H7 (cell line): ENCODE measurements around the gene STRBP. TPM values are rescaled to one million over a fixed set of nuclear protein-coding genes. Genes with fewer than 3 reads are reported as not detected.

ENCODE experiments used
- DNase-seq: peaks from one replicate; pipeline ENCODE4 v3.0.0; 2012
- H3K27me3 ChIP-seq: 2 replicates; pipeline ENCODE4 v1.6.0; 2011; ENCODE audit warnings: mild to moderate bottlenecking, low read length; ENCODE audit not compliant: control insufficient read depth, insufficient read depth
- H3K36me3 ChIP-seq: replicated peaks from 2 replicates; pipeline ENCODE4 v1.5.1; 2011; ENCODE audit warnings: low read length; ENCODE audit not compliant: control insufficient read depth, insufficient read depth
- H3K4me3 ChIP-seq: 2 replicates; pipeline ENCODE4 v1.5.1; 2011; ENCODE audit warnings: low read depth, mild to moderate bottlenecking, control low read depth, low read length, moderate library complexity; ENCODE audit not compliant: insufficient read depth
- total RNA-seq: library from RNA; depleted of rRNA; stranded (reverse); fragments of >200 nt; shearing (Covaris generic); gene quantifications from 2 replicates; pipeline ENCODE4 v1.2.3, GENCODE V29; 2014

The STRBP gene
- total RNA-seq, 1 experiment from 2014 or later, result 35.0 TPM

DNA sequence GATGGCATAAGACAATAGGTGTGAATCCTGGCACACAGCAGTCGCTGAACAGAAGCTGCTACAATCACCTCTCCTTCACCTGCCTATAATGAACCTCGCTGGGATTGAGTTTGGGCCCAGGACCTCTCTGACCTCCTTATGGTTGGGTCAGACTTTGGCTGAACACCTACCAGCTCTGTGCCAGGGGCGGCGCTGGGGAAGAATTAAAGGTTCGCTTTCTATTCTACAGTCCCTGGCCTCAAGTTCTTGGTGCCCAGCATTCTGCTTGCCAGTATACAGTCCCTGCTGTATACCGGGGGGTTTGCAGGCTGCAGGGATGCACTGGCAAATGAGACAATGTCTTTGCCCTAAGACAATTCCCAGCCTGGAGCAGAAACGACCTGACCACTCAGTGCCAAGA is 895 bp upstream of the STRBP start:
- H3K4me3 ChIP-seq, result peak overlapping the region; percentile 53
- no peak for DNase-seq
- no peaks in the 10 kb centered on the region for H3K36me3 ChIP-seq
- peaks cover 2% of the 10 kb centered on the region; the same call in 1 of the 2 replicates for H3K27me3 ChIP-seq

DNA sequence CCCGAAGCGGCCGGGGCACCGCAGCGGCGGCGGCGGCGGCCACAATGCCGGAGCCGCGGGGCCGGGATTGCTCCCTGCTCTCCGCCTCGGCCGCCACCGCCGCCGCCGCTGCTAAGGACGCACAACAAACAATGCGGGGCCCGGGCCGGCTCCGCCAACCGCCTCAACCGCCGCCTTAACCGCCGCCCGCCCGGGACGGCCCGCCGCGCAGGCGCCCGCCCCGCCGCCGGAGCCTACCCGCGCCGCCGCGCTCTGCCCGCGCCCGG is 254 bp downstream of the STRBP start:
- Histone ChIP-seq H3K27me3 (peaks cover 2% of the 10 kb centered on the region; the same call in 1 of the 2 replicates), H3K36me3 (no peaks in the 10 kb centered on the region), H3K4me3 (peak overlapping the region; percentile 70)
- DNase-seq, result no peak

DNA sequence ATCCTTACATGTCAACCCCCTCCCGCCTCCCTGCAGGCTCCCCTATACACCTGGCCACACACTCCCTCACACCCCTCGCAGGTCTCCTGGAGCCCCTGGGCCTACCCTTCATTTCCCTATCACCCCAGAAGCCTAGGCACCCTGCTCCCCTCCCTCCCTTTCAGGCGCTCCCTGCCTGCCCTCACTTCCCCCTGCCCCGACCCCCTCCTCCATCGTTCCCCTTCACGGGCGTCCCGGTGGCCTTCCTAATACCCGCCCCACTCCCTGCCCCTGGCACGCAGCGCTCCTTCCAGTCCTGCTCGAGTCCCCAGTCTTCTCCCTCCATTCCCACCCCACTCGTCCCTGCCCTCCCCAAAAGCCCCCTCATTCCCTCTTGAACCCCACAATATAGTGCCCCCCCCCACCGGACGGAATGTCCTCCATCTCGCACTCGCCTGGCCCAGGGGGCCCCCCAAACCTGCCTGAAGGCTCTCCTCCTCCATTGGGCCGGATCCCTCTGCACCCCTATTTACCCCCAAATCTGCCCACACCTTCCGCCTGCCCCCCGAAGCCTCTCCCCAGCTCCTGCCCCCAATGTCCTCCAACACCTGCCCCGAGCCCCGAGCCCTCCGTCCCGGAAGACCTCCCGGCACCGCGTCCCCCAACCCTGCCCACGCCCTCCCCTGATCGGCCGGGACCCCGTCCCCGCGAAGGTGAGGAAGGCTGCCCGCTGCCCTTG is 746 bp downstream of the STRBP start:
- no peaks in the 10 kb centered on the region for H3K36me3 ChIP-seq
- peaks cover 2% of the 10 kb centered on the region; the same call in 1 of the 2 replicates for H3K27me3 ChIP-seq
- peak overlapping the region; percentile 70 for H3K4me3 ChIP-seq
- DNase-seq, result peak; percentile 74

DNA sequence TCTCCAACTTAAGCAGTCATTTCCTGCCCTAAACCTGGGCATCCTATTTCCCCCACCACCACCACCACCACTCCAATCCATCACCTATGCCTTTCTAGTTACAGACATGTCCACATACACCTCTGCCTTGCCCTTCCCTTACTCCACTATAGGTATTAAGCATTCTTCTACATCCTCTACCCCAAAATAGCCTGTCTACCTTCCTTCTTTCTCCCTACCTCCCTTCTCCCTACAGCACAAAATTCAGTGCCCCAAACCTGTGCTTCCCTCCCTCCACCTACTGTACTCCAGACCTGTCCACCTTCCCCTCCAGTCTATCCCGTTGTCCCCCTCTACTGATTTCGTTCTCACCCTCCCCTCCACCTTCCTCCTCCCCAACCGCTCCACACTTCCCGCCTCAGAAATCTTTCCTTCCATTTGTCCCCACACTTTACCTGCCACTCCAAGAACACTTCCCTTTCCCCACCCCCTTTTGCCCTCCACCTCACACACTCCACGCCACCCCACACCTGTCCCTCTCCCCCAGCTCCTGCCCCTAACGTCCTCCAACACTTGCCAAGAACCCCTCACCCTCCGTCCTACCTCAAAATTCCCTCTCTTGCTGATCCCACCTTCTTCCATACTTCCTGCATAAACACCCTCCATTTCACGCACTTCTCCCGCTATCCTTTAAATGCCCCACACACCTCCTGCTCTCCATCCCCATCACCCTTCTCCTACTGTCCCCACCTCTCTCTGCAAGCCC is 1.6 kb downstream of the STRBP start:
- H3K27me3 ChIP-seq, result peaks cover 2% of the 10 kb centered on the region; the same call in 1 of the 2 replicates
- H3K4me3 ChIP-seq, result peak overlapping the region; percentile 70
- no peaks in the 10 kb centered on the region for H3K36me3 ChIP-seq
- DNase-seq, result peak; percentile 30

DNA sequence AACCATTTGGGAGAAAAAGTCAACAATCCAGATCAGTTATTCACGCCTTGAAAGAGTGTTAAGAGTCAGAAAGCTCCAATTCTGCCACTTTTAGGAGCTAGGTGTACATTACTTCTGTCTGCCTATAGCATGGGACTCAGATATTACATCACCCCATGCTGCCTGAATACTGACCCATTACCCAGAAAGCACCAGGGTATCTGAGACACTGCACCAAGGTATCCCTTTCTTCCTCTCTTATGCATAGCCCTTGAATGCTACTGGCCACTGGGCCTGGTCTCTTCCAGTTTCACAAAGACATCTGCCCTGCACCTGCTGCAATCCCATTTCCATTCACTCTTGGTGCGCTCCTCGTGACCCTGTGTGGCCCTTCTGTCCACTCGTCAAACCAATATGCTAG is 2.6 kb downstream of the STRBP start:
- DNase-seq, result peak; percentile 37
- peaks cover 2% of the 10 kb centered on the region; the same call in 1 of the 2 replicates for H3K27me3 ChIP-seq
- no peaks in the 10 kb centered on the region for H3K36me3 ChIP-seq
- no peak overlapping the region for H3K4me3 ChIP-seq

DNA sequence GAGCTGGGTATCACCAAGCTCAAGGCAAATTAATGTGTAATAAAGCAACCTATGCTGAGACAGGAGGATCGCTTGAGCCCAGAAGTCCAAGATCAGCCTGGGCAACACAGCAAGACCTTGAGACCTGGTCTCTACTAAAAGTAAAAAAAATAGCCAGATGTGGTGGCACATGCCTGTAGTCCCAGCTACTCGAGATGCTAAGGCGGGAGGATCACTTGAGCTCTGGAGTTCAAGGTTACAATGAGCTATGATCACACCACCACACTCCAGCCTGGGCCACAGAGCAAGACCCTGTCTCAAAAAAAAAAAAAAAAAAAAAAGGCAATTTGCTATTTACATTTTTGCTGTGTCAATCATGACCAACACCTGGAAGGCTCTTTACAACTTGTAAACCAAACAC is 5.2 kb downstream of the STRBP start:
- no peaks in the 10 kb centered on the region for H3K36me3 ChIP-seq
- H3K4me3 ChIP-seq, result no peak overlapping the region
- no peaks in the 10 kb centered on the region for H3K27me3 ChIP-seq
- no peak for DNase-seq

DNA sequence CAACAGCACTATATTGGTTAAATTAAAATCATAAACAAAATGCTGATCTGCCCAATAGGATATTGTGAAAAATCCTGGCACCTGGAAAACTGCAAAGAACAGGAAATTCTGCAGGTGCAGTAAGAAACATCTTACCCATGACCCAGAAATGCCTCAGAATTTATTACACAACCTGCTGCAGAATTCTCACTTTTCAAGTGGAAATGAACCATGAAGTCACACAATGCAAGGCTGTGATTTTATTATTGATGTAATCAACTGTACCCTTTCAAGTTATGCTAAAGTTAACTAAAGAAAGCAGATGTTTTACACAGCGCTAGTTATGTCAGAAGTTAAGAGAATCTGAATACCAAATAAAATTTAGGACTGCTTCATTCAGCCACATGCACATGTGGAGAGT is 6.0 kb downstream of the STRBP start:
- Histone ChIP-seq H3K27me3 (no peaks in the 10 kb centered on the region), H3K4me3 (no peak overlapping the region), H3K36me3 (no peaks in the 10 kb centered on the region)
- DNase-seq, result no peak

DNA sequence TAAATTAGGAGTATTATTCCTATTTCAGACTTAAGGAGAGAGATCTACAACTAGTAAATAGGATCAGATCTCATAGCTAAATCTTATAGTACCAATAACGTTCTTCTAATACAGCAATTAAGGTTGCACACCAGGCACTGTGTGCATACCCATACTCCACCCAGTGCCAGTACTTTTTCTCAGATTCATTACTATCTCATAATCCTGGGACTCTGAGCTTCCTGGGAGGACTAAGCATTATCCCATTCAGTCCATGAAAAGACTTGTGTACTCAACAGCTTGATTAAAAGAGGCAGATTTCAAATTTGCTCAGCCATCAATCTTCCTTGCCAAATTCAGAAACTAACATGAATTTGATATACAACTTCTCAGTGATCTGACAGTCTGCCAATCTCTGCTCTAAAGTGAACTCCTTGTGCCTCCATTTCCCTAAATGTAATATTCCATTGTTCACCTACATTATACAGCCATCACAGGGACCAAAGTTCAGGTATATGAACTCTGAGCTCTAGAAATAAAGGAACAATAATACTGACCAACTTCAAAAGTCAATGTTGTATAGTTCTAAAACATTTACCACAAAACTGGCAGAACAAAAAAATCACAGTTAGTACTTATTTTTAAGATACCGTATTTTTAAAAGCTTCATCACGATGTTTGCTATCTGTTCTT is 7.2 kb downstream of the STRBP start:
- Histone ChIP-seq H3K36me3 (no peaks in the 10 kb centered on the region), H3K4me3 (no peak overlapping the region), H3K27me3 (no peaks in the 10 kb centered on the region)
- no peak for DNase-seq

DNA sequence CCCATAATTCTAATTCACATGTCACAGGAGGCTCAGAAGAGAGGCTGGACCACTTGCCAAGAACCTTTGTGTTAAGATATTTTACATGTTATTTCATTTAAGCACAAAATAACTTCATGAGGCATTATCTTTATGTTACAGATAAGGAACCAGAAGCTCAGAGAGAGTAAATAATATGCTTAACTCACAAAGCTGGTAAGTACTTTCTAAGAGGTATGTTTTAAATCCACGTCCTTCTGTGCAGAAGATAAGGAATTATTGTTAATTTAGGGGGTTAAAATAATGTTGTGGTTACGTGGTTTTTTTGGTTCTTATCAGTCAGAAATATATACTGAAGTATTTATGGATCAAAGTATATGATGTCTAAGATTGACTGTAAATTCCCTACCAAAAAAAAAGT is 8.0 kb downstream of the STRBP start:
- Histone ChIP-seq H3K27me3 (no peaks in the 10 kb centered on the region), H3K36me3 (no peaks in the 10 kb centered on the region), H3K4me3 (no peak overlapping the region)
- DNase-seq, result no peak

DNA sequence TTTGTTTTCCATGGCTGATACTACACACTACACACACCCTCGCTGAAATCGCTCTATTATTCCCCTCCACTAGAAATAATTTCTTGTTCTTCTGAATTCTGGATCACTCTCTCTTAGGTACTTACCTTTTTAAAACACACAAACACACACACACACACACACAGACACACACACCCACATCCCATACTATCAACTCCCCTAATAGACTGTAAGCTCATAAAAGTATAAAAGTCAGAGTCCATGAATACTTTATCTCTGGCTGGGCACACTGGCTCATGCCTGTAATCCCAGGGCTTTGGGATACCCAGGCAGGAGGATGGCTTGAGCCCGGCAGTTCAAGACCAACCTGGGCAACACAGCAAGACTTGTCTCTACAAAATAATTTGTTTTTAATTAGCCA is 11.1 kb downstream of the STRBP start:
- Histone ChIP-seq H3K4me3 (no peak overlapping the region), H3K36me3 (no peaks in the 10 kb centered on the region), H3K27me3 (no peaks in the 10 kb centered on the region)
- no peak for DNase-seq

DNA sequence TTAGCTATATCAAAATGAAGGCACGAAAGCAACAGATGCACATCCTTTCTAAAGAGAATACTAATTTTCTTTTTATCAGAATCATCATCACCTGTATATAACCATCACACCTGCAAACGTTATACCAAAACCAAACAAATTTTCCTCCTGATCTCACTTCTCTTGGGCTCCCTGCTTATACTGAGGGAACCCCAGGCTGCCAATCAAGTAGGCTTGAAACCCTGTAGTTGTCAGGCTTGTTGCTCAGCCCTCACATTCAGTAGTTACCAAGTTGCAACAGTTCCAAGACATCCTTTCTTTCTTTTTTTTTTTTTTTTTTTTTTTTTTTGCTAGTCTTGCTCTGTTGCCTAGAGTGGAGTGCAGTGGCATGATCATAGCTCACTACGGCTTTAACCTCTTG is 12.7 kb downstream of the STRBP start:
- H3K36me3 ChIP-seq, result no peaks in the 10 kb centered on the region
- DNase-seq, result no peak
- H3K27me3 ChIP-seq, result no peaks in the 10 kb centered on the region
- no peak overlapping the region for H3K4me3 ChIP-seq

DNA sequence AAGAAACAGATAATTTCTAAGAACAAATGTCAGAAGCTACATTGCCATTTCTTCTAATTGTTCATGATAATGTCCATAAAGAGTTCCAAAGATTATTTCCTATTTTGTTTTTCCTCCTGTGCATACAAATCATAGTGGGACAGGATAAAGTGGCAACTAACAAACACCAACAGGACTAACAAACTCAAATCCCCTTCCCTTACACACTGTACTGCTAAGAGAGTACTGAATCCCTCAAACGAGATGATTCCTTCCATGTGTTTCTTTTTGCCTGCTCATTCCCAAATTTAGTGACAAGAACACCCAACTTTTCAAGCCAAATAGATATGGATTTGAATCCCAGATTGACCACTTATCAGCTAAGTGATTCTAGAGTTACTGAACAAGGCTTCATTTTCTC is 15.2 kb downstream of the STRBP start:
- Histone ChIP-seq H3K4me3 (no peak overlapping the region), H3K27me3 (no peaks in the 10 kb centered on the region), H3K36me3 (no peaks in the 10 kb centered on the region)
- DNase-seq, result no peak

DNA sequence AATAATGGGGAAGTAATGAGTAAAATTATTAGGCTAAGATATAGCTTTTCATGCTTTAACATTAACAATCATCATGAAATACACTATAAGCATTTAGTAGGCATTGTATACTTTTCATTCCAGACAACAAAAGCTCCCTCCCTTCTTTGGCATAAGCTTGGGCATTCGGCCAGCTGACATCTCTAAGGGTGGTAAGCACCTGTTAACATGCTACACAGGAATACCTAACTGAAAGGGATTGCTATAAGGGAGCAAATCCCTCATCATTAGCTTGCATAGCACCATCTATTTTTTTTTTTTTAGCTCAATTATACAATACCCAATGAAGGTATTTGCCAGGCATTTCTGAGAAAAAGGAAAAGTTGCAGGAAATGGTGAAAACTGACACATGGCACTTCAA is 16.6 kb downstream of the STRBP start:
- H3K27me3 ChIP-seq, result no peaks in the 10 kb centered on the region
- DNase-seq, result no peak
- H3K4me3 ChIP-seq, result no peak overlapping the region
- no peaks in the 10 kb centered on the region for H3K36me3 ChIP-seq

DNA sequence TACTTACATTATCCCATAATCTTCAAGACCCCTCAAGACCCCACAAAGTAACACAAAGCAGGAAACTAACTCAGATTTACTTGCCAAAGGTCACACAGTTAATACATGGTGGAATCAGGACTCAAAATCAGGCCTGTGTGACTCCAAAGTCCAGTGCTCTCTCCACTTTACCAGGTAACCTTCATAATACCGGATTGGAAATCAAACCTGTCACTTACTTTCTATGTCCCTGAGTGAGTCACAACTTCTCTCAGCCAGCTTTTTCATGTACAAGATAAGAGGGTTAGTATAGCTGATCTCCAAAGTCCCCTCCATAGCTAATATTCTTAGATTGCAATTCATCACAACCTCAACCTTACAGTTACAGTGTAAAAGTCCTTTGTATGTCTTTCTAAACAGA is 17.1 kb downstream of the STRBP start:
- no peak for DNase-seq
- H3K27me3 ChIP-seq, result no peaks in the 10 kb centered on the region
- H3K36me3 ChIP-seq, result no peaks in the 10 kb centered on the region
- no peak overlapping the region for H3K4me3 ChIP-seq

DNA sequence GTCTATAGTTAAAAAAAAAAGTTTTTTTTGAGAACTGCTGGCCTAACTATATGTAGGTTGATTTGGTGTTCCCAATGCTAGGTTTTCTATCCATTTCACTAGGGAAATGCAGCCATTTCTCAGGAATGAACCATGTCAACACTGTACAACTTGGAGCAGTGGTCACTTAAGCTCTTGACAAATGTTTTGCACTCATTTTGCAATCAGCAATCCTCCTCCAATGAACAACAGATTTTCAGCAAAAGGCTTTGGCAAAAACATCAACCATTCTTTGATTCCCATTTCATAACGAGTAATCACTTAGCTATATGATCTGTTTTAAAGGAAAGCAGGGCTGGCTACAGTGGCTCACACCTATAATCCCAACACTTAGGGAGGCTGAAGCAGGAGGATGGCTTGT is 17.9 kb downstream of the STRBP start:
- no peak for DNase-seq

More for the DNA sequence above, 17.9 kb downstream of the STRBP start:
- H3K4me3 ChIP-seq, result no peak overlapping the region
- H3K27me3 ChIP-seq, result no peaks in the 10 kb centered on the region
- no peaks in the 10 kb centered on the region for H3K36me3 ChIP-seq
